Measurements from ENCODE around the gene ADAD2. TPM values are rescaled to one million over a fixed set of nuclear protein-coding genes. Genes with fewer than 3 reads are reported as not detected.

ADAD2 gene
- total RNA-seq, 1 donor from 2014 or later: not detected

DNA sequence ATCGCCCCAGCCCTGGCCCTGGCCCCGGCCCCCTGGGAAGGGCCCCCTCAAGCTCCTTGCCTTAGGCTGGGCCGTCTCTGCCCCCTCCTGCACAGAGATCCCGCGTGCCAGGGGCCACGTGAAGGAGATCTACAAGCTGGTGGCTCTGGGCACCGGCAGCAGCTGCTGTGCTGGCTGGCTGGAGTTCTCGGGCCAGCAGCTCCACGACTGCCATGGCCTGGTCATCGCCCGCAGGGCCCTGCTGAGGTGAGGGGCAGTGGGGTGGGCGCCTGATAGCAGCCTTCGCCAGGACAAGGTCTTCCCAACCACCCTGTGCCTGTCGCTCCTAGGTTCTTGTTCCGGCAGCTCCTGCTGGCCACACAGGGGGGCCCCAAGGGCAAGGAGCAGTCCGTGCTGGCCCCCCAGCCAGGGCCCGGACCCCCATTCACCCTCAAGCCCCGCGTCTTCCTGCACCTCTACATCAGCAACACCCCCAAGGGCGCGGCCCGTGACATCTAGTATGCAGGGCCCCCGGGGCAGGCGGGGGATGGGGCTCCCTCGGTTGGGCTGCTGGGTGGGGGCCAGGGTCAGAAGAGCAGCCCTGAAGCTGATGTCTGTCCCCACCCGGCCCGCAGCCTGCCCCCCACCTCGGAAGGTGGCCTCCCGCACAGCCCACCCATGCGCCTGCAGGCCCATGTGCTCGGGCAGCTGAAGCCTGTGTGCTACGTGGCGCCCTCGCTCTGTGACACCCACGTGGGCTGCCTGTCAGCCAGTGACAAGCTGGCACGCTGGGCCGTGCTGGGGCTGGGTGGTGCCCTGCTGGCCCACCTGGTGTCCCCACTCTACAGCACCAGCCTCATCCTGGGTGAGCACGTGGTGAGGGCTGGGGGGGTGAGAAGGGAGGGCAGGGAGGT is 4.5 kb downstream of the ADAD2 start:
- TF ChIP-seq EZH2 (IDR thresholded peaks at IDR 0.05; ENCODE audit: insufficient read depth, low read length): no peak
- TF ChIP-seq, protein P1, sequence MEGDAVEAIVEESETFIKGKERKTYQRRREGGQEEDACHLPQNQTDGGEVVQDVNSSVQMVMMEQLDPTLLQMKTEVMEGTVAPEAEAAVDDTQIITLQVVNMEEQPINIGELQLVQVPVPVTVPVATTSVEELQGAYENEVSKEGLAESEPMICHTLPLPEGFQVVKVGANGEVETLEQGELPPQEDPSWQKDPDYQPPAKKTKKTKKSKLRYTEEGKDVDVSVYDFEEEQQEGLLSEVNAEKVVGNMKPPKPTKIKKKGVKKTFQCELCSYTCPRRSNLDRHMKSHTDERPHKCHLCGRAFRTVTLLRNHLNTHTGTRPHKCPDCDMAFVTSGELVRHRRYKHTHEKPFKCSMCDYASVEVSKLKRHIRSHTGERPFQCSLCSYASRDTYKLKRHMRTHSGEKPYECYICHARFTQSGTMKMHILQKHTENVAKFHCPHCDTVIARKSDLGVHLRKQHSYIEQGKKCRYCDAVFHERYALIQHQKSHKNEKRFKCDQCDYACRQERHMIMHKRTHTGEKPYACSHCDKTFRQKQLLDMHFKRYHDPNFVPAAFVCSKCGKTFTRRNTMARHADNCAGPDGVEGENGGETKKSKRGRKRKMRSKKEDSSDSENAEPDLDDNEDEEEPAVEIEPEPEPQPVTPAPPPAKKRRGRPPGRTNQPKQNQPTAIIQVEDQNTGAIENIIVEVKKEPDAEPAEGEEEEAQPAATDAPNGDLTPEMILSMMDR (IDR thresholded peaks at IDR 0.05; ENCODE audit: insufficient read depth, low read depth, low read length): no peak
- Mint-ChIP-seq H3K4me1 (ENCODE audit: low read depth, unreplicated experiment) (no peaks in the 10 kb centered on the region), H3K9me3 (ENCODE audit: unreplicated experiment) (no peaks in the 10 kb centered on the region), H3K4me3 (ENCODE audit: unreplicated experiment) (no peak overlapping the region), H3K27me3 (ENCODE audit: low read depth, unreplicated experiment) (peaks cover 20% of the 10 kb centered on the region), H3K27ac (ENCODE audit: unreplicated experiment) (no peak overlapping the region), H3K36me3 (ENCODE audit: low read depth, unreplicated experiment) (no peaks in the 10 kb centered on the region)
- peaks cover 4% of the 10 kb centered on the region for H3K4me1 ChIP-seq (ENCODE audit: insufficient read depth, low read length)
- no peak overlapping the region for H3K27ac ChIP-seq (ENCODE audit: low read depth, low read length)
- no peaks in the 10 kb centered on the region for H3K36me3 ChIP-seq (ENCODE audit: insufficient read depth, low read length)
- H3K9me3 ChIP-seq (ENCODE audit: insufficient read depth, low read depth, low read length): no peaks in the 10 kb centered on the region
- H2AFZ ChIP-seq (ENCODE audit: low read depth, low read length): no peak overlapping the region
- FAIRE-seq (no peak), DNase-seq (ENCODE audit: low read depth) (no peak)
- H3K9ac ChIP-seq (ENCODE audit: low read length): no peak overlapping the region
- no peaks in the 10 kb centered on the region for H3K79me2 ChIP-seq (ENCODE audit: insufficient read depth, low read length)
- peaks cover 5% of the 10 kb centered on the region for H3K27me3 ChIP-seq (ENCODE audit: insufficient read depth, low read length)
- no peak overlapping the region for H3K4me2 ChIP-seq (ENCODE audit: low read length)
- no peak overlapping the region for H3K4me3 ChIP-seq (ENCODE audit: insufficient read depth, low read depth, low read length)
- H4K20me1 ChIP-seq (ENCODE audit: insufficient read depth, low read length): no peaks in the 10 kb centered on the region

DNA sequence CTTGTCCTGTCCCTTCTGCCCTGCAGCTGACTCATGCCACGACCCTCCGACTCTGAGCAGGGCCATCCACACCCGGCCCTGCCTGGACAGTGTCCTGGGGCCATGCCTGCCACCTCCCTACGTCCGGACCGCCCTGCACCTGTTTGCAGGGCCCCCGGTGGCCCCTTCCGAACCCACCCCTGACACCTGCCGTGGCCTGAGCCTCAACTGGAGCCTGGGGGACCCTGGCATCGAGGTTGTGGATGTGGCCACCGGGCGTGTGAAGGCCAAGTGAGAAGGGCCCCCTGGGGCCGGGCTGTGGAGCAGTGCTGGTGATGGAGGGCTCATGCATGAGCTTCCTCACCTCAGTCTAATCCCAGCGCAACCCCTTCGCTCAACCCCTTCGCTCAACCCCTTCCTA is 5.1 kb downstream of the ADAD2 start:
- no peak for FAIRE-seq
- H3K4me3 Mint-ChIP-seq (ENCODE audit: unreplicated experiment): no peak overlapping the region
- H3K27ac ChIP-seq (ENCODE audit: low read depth, low read length): no peak overlapping the region

More for the DNA sequence above, 5.1 kb downstream of the ADAD2 start:
- Histone ChIP-seq H3K27me3 (ENCODE audit: insufficient read depth, low read length) (peaks cover 6% of the 10 kb centered on the region), H3K36me3 (ENCODE audit: insufficient read depth, low read length) (no peaks in the 10 kb centered on the region), H3K4me2 (ENCODE audit: low read length) (no peak overlapping the region), H2AFZ (ENCODE audit: low read depth, low read length) (no peak overlapping the region), H3K79me2 (ENCODE audit: insufficient read depth, low read length) (no peaks in the 10 kb centered on the region), H4K20me1 (ENCODE audit: insufficient read depth, low read length) (no peaks in the 10 kb centered on the region), H3K9me3 (ENCODE audit: insufficient read depth, low read depth, low read length) (no peaks in the 10 kb centered on the region), H3K4me1 (ENCODE audit: insufficient read depth, low read length) (peaks cover 4% of the 10 kb centered on the region), H3K4me3 (ENCODE audit: insufficient read depth, low read depth, low read length) (no peak overlapping the region), H3K9ac (ENCODE audit: low read length) (no peak overlapping the region)
- no peaks in the 10 kb centered on the region for H3K9me3 Mint-ChIP-seq (ENCODE audit: unreplicated experiment)
- no peak for DNase-seq (ENCODE audit: low read depth)
- H3K4me1 Mint-ChIP-seq (ENCODE audit: low read depth, unreplicated experiment): no peaks in the 10 kb centered on the region
- no peak overlapping the region for H3K27ac Mint-ChIP-seq (ENCODE audit: unreplicated experiment)
- H3K27me3 Mint-ChIP-seq (ENCODE audit: low read depth, unreplicated experiment): peaks cover 20% of the 10 kb centered on the region
- TF ChIP-seq EZH2 (IDR thresholded peaks at IDR 0.05; ENCODE audit: insufficient read depth, low read length): no peak
- TF ChIP-seq, protein P1 (IDR thresholded peaks at IDR 0.05; ENCODE audit: insufficient read depth, low read depth, low read length): no peak
- H3K36me3 Mint-ChIP-seq (ENCODE audit: low read depth, unreplicated experiment): no peaks in the 10 kb centered on the region

Measured in astrocyte (in vitro differentiated cells and primary cell).